Smooth muscle cell (in vitro differentiated cells): ENCODE data around the gene ANK2. TPM values are rescaled to one million over a fixed set of nuclear protein-coding genes. Genes with fewer than 3 reads are reported as not detected.

ENCODE experiments used
- DNase-seq: peaks from one replicate; lab custom pipeline; 2025; ENCODE audit not compliant: unreplicated experiment; lab: John Stamatoyannopoulos, UW
- H2AFZ ChIP-seq: fragments of 200-600 bp; sonication (generic); 2 replicates; pipeline ENCODE4 v1.6.0; 2016; ENCODE audit warnings: antibody characterized with exemption, low read depth, mild to moderate bottlenecking
- H3F3A ChIP-seq: fragments of 200-600 bp; sonication (generic); 2 replicates; pipeline ENCODE4 v1.6.0; 2017; ENCODE audit warnings: antibody characterized with exemption, low read depth
- H3K27ac ChIP-seq: fragments of 200-600 bp; sonication (generic); 2 replicates; pipeline ENCODE4 v1.5.1; 2016; ENCODE audit warnings: low read depth, mild to moderate bottlenecking
- H3K27me3 ChIP-seq: fragments of 200-600 bp; sonication (generic); 2 replicates; pipeline ENCODE4 v1.6.1; 2016; ENCODE audit warnings: low read depth, mild to moderate bottlenecking
- H3K36me3 ChIP-seq: fragments of 200-600 bp; sonication (generic); 2 replicates; pipeline ENCODE4 v1.5.1; 2016; ENCODE audit warnings: low read depth
- H3K4me1 ChIP-seq: fragments of 200-600 bp; sonication (generic); 2 replicates; pipeline ENCODE4 v1.5.1; 2016; ENCODE audit warnings: low read depth
- H3K4me2 ChIP-seq: fragments of 200-600 bp; sonication (generic); 2 replicates; pipeline ENCODE4 v1.6.0; 2016; ENCODE audit warnings: mild to moderate bottlenecking
- H3K4me3 ChIP-seq: fragments of 200-600 bp; sonication (generic); 2 replicates; pipeline ENCODE4 v1.5.1; 2016; ENCODE audit warnings: mild to moderate bottlenecking
- H3K79me2 ChIP-seq: fragments of 200-600 bp; sonication (generic); 2 replicates; pipeline ENCODE4 v1.6.0; 2016; ENCODE audit warnings: low read depth, mild to moderate bottlenecking
- H3K9ac ChIP-seq: fragments of 200-600 bp; sonication (generic); 2 replicates; pipeline ENCODE4 v1.6.0; 2016; ENCODE audit warnings: low read depth
- H3K9me3 ChIP-seq: fragments of 200-600 bp; sonication (generic); replicated peaks from 2 replicates; pipeline ENCODE4 v1.5.1; 2016; ENCODE audit warnings: low read depth
- H4K20me1 ChIP-seq: fragments of 200-600 bp; sonication (generic); 2 replicates; pipeline ENCODE4 v1.6.0; 2016; ENCODE audit warnings: low read depth
- WGBS: methylation state at CpG from one replicate; pipeline ENCODE4 v1.1.7; 2016; ENCODE audit warnings: low lambda C conversion rate; 5-methylcytosine and 5-hydroxymethylcytosine counted together
- polyA plus RNA-seq: library from polyadenylated mRNA; unstranded; fragments of >200 nt; fragmentation: Nextera tagmentation; extraction: Ambion mirVana; gene quantifications from 2 replicates; pipeline ENCODE4 v1.2.1, GENCODE V29; 2016
- total RNA-seq: library from RNA; depleted of rRNA; stranded (reverse); fragments of >200 nt; gene quantifications from 2 replicates; pipeline ENCODE4 v1.2.3, GENCODE V29; 2014
- TF ChIP-seq, protein P1 (sequence below): fragments of 200-600 bp; sonication (generic); IDR thresholded peaks from 2 replicates; pipeline ENCODE4 v1.5.1; 2017; ENCODE audit warnings: borderline replicate concordance, mild to moderate bottlenecking, antibody characterized with exemption; ENCODE audit not compliant: insufficient read depth, poor library complexity, severe bottlenecking

Gene ANK2
- total and polyA plus RNA-seq, 2 experiments from 2014 or later: 2.2 to 8.1 TPM

DNA sequence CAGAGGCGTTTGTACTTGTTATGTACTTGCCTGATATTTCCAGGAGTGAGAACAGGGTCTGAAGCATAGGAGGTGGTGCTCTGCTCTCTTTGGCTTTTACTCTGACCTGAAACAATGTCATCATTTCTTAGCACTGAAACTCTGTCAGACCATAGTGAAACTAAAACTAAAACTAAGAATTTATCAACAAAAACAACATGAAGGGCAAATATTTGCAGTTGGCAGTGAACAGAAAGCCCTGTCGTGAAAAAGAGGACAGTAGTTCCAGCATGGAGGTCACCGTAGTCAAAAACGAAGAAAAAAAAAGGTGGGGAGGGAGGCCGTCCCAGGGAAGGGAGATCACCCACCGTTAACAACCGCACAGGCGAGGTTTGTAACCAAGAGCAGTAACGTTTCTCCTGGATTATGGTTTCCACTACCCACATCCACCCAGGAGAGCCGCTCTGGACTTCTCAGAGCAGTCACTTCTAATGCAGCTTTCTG is 97.5 kb downstream of the ANK2 start:
- 91% methylated on average over 10 of the region's 10 CpGs for WGBS
- H3K79me2 ChIP-seq: no peaks in the 10 kb centered on the region
- H3K27me3 ChIP-seq: no peaks in the 10 kb centered on the region
- H3K4me2 ChIP-seq: no peak overlapping the region
- no peaks in the 10 kb centered on the region for H3F3A ChIP-seq
- H2AFZ ChIP-seq: no peak overlapping the region
- no peak for DNase-seq
- H3K9me3 ChIP-seq: no peaks in the 10 kb centered on the region
- no peaks in the 10 kb centered on the region for H4K20me1 ChIP-seq
- H3K4me3 ChIP-seq: peak overlapping the region; percentile 42
- peaks cover 22% of the 10 kb centered on the region for H3K4me1 ChIP-seq
- H3K9ac ChIP-seq: no peak overlapping the region
- H3K27ac ChIP-seq: no peak overlapping the region
- TF ChIP-seq, protein P1, sequence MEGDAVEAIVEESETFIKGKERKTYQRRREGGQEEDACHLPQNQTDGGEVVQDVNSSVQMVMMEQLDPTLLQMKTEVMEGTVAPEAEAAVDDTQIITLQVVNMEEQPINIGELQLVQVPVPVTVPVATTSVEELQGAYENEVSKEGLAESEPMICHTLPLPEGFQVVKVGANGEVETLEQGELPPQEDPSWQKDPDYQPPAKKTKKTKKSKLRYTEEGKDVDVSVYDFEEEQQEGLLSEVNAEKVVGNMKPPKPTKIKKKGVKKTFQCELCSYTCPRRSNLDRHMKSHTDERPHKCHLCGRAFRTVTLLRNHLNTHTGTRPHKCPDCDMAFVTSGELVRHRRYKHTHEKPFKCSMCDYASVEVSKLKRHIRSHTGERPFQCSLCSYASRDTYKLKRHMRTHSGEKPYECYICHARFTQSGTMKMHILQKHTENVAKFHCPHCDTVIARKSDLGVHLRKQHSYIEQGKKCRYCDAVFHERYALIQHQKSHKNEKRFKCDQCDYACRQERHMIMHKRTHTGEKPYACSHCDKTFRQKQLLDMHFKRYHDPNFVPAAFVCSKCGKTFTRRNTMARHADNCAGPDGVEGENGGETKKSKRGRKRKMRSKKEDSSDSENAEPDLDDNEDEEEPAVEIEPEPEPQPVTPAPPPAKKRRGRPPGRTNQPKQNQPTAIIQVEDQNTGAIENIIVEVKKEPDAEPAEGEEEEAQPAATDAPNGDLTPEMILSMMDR: no peak
- H3K36me3 ChIP-seq: no peaks in the 10 kb centered on the region

GRCh38 chr4:113147498-113148111 is 98.2 kb downstream of the ANK2 start:
- no peaks in the 10 kb centered on the region for H4K20me1 ChIP-seq
- no peaks in the 10 kb centered on the region for H3K9me3 ChIP-seq
- H3K36me3 ChIP-seq: no peaks in the 10 kb centered on the region
- H3K27me3 ChIP-seq: no peaks in the 10 kb centered on the region
- no peaks in the 10 kb centered on the region for H3K79me2 ChIP-seq
- peaks cover 22% of the 10 kb centered on the region for H3K4me1 ChIP-seq
- DNase-seq: no peak
- TF ChIP-seq, protein P1: no peak
- no peaks in the 10 kb centered on the region for H3F3A ChIP-seq
- peak overlapping the region; percentile 42 for H3K4me3 ChIP-seq
- H2AFZ ChIP-seq: no peak overlapping the region
- no peak overlapping the region for H3K27ac ChIP-seq
- H3K9ac ChIP-seq: no peak overlapping the region
- H3K4me2 ChIP-seq: no peak overlapping the region
- 93% methylated on average over 2 of the region's 2 CpGs for WGBS

DNA sequence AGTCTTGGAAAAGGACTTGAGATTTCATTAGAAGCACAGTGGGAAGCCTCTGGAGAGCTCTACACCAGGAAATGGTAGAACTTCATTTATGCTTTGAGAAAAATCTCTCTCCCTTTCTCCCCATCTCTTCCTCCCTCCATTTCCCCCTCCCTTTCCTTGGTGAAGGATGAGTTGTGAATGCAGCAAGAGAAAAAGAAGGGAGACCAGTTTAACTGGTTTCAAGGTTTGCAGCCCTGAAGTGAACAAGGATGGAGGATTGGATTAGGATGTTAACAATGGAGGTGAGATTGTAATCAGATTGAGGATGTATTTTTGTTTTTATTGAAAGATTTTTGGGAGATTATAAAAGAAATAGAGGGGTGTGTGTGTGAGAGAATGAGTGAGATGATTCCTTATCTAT is 99.5 kb downstream of the ANK2 start:
- H3F3A ChIP-seq: peaks cover 2% of the 10 kb centered on the region
- no peaks in the 10 kb centered on the region for H3K79me2 ChIP-seq
- H3K4me3 ChIP-seq: no peak overlapping the region
- H3K4me1 ChIP-seq: peaks cover 18% of the 10 kb centered on the region
- H2AFZ ChIP-seq: no peak overlapping the region
- H4K20me1 ChIP-seq: peaks cover 3% of the 10 kb centered on the region
- no peak overlapping the region for H3K27ac ChIP-seq
- no peaks in the 10 kb centered on the region for H3K27me3 ChIP-seq
- no peaks in the 10 kb centered on the region for H3K9me3 ChIP-seq
- no peak overlapping the region for H3K9ac ChIP-seq
- no peak for DNase-seq
- no peaks in the 10 kb centered on the region for H3K36me3 ChIP-seq
- no peak overlapping the region for H3K4me2 ChIP-seq
- TF ChIP-seq, protein P1: no peak

- H3K4me3 ChIP-seq: no peak overlapping the region
- H3F3A ChIP-seq: peaks cover 4% of the 10 kb centered on the region
- no peaks in the 10 kb centered on the region for H3K36me3 ChIP-seq
- peaks cover 7% of the 10 kb centered on the region for H4K20me1 ChIP-seq
- no peaks in the 10 kb centered on the region for H3K9me3 ChIP-seq
- no peak overlapping the region for H3K9ac ChIP-seq
- no peak overlapping the region for H3K27ac ChIP-seq
- no peaks in the 10 kb centered on the region for H3K4me1 ChIP-seq
- 56% methylated on average over 2 of the region's 2 CpGs for WGBS
- no peak for DNase-seq
- peaks cover 9% of the 10 kb centered on the region for H3K27me3 ChIP-seq
- TF ChIP-seq, protein P1: no peak
- no peak overlapping the region for H2AFZ ChIP-seq
- H3K4me2 ChIP-seq: peak overlapping the region; percentile 55
- no peaks in the 10 kb centered on the region for H3K79me2 ChIP-seq
These were observed 104.2 kb downstream of the ANK2 start for GRCh38 chr4:113153529-113154101.
